DMS79 (cell line): ENCODE measurements around the gene POLR2C.
"Not testable (repeated sequence)": the region's sequence is repeated elsewhere in the genome, so short reads cannot be mapped to it uniquely, and the experiment has no call there.

Source experiments
- DNase-seq: peaks from one replicate; lab custom pipeline; 2025; lab: John Stamatoyannopoulos, UW

POLR2C gene

GRCh38 chr16:57462209-57462977 is at the start of gene POLR2C:
Gene POLR2C, plus strand, starts transcription at chr16:57462679. Its CDS starts 46 bp downstream, at chr16:57462725.
- DNase-seq = peak; percentile 20

GRCh38 chr16:57413301-57413730 is 49.2 kb upstream of the POLR2C start:
- DNase-seq = no peak

- no peak for DNase-seq
Observed at GRCh38 chr16:57413733-57414132, 48.7 kb upstream of the POLR2C start.

- DNase-seq = no peak
Observed at GRCh38 chr16:57416084-57416483, 46.4 kb upstream of the POLR2C start.

GRCh38 chr16:57419506-57419905 is 43.0 kb upstream of the POLR2C start:
- no peak for DNase-seq

GRCh38 chr16:57422026-57422944 is 40.2 kb upstream of the POLR2C start:
- DNase-seq = no peak

GRCh38 chr16:57423152-57423551 is 39.3 kb upstream of the POLR2C start:
- DNase-seq = no peak

GRCh38 chr16:57424583-57424982 is 37.9 kb upstream of the POLR2C start:
- no peak for DNase-seq

- no peak for DNase-seq
Observed at GRCh38 chr16:57426356-57426755, 36.1 kb upstream of the POLR2C start.

GRCh38 chr16:57427307-57427706 is 35.2 kb upstream of the POLR2C start:
- DNase-seq = no peak

GRCh38 chr16:57427824-57428223 is 34.7 kb upstream of the POLR2C start:
- DNase-seq = no peak

GRCh38 chr16:57430955-57431354 is 31.5 kb upstream of the POLR2C start:
- no peak for DNase-seq

GRCh38 chr16:57432505-57432904 is 30.0 kb upstream of the POLR2C start:
- DNase-seq = no peak

- DNase-seq = no peak
Observed at GRCh38 chr16:57432989-57433388, 29.5 kb upstream of the POLR2C start.

GRCh38 chr16:57434003-57434402 is 28.5 kb upstream of the POLR2C start:
- DNase-seq = no peak

GRCh38 chr16:57435838-57436237 is 26.6 kb upstream of the POLR2C start:
- no peak for DNase-seq

- not testable (repeated sequence) for DNase-seq
Observed at GRCh38 chr16:57439947-57440346, 22.5 kb upstream of the POLR2C start.

GRCh38 chr16:57440551-57440950 is 21.9 kb upstream of the POLR2C start:
- DNase-seq = not testable (repeated sequence)

GRCh38 chr16:57444711-57445110 is 17.8 kb upstream of the POLR2C start:
- no peak for DNase-seq

- no peak for DNase-seq
Observed at GRCh38 chr16:57445510-57445909, 17.0 kb upstream of the POLR2C start.

GRCh38 chr16:57446531-57447185 is 15.8 kb upstream of the POLR2C start:
- no peak for DNase-seq

- DNase-seq = peak; percentile 57
Observed at GRCh38 chr16:57447186-57447962, 15.1 kb upstream of the POLR2C start, which contains the start of the genes CIAPIN1 and COQ9. Gene CIAPIN1, minus strand, starts transcription at chr16:57447385. Its CDS starts 6,457 bp downstream, at chr16:57440928. Gene COQ9, plus strand, starts transcription at chr16:57447479. Its CDS starts 27 bp downstream, at chr16:57447506.
